ENCODE measurements around the gene EXT2.

The EXT2 gene

DNA sequence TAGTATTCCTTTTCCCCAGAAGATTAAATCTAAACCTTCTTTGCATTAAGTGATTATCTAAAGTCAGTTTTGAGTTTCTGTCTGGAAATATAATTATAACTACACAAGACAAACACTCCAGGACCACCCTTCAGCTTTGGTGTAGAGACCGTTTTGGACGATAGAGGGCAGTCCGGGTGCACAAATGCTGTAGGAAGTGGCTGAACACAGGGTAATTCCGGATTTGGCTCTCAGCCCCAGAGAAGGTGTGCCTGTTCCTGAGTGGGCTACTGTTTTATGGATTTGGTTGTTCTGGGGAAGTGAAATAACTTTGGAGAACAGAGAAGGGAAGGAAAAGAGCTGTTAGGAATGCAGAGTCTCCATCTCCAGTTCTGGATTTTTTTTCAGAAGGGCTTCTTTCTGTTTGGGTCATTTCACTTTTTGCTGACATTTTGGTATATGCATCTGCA lies 14.8 kb downstream of the EXT2 start:
- H3K4me3 ChIP-seq (ENCODE audit: low read depth, low read length), result no peak overlapping the region
- no peaks in the 10 kb centered on the region for H3K27me3 ChIP-seq (ENCODE audit: insufficient read depth, low read length)
- H3K36me3 ChIP-seq (ENCODE audit: insufficient read depth, low read length), result no peaks in the 10 kb centered on the region
- no peak overlapping the region for H2AFZ ChIP-seq (ENCODE audit: low read length, unreplicated experiment)
- no peak overlapping the region for H3K27ac ChIP-seq (ENCODE audit: low read depth, low read length)
- H3K79me2 ChIP-seq (ENCODE audit: control insufficient read depth, insufficient read depth, low read length, unreplicated experiment), result no peaks in the 10 kb centered on the region
- no peaks in the 10 kb centered on the region for H3K4me1 ChIP-seq (ENCODE audit: control insufficient read depth, insufficient read depth, low read length, unreplicated experiment)

GRCh38 chr11:44112091-44112821 lies 16.8 kb downstream of the EXT2 start:
- no peaks in the 10 kb centered on the region for H3K27me3 ChIP-seq (ENCODE audit: insufficient read depth, low read length)
- no peak overlapping the region for H2AFZ ChIP-seq (ENCODE audit: low read length, unreplicated experiment)
- no peaks in the 10 kb centered on the region for H3K4me1 ChIP-seq (ENCODE audit: control insufficient read depth, insufficient read depth, low read length, unreplicated experiment)
- H3K4me3 ChIP-seq (ENCODE audit: low read depth, low read length), result no peak overlapping the region
- H3K79me2 ChIP-seq (ENCODE audit: control insufficient read depth, insufficient read depth, low read length, unreplicated experiment), result no peaks in the 10 kb centered on the region
- H3K27ac ChIP-seq (ENCODE audit: low read depth, low read length), result no peak overlapping the region
- no peaks in the 10 kb centered on the region for H3K36me3 ChIP-seq (ENCODE audit: insufficient read depth, low read length)

GRCh38 chr11:44113018-44113417 lies 17.5 kb downstream of the EXT2 start:
- no peaks in the 10 kb centered on the region for H3K27me3 ChIP-seq (ENCODE audit: insufficient read depth, low read length)

DNA sequence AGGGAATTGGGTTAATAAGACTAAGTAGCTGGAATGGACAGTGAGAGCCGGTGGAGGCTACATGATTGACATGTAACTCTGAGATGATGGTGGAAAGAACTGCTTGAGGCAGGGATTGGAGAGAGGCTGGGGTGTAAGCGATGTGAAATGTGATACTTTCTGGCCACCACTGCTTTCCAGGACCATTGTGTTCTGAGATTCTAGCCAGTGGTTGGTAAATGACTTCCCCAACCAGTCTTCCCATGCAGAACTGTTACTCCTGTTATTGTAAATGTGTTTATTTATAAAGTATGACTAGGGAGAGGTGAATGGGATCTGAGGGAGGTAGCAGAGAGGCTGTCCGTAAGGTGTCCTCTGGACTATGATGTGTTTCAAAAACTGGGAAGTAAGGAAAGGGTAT lies 18.1 kb downstream of the EXT2 start:
- no peak overlapping the region for H3K27ac ChIP-seq (ENCODE audit: low read depth, low read length)
- H3K36me3 ChIP-seq (ENCODE audit: insufficient read depth, low read length), result no peaks in the 10 kb centered on the region
- no peaks in the 10 kb centered on the region for H3K4me1 ChIP-seq (ENCODE audit: control insufficient read depth, insufficient read depth, low read length, unreplicated experiment)
- H3K79me2 ChIP-seq (ENCODE audit: control insufficient read depth, insufficient read depth, low read length, unreplicated experiment), result no peaks in the 10 kb centered on the region
- H3K27me3 ChIP-seq (ENCODE audit: insufficient read depth, low read length), result no peaks in the 10 kb centered on the region
- no peak overlapping the region for H3K4me3 ChIP-seq (ENCODE audit: low read depth, low read length)
- no peak overlapping the region for H2AFZ ChIP-seq (ENCODE audit: low read length, unreplicated experiment)

More at GRCh38 chr11:44113018-44113417, 17.5 kb downstream of the EXT2 start:
- Histone ChIP-seq H3K79me2 (ENCODE audit: control insufficient read depth, insufficient read depth, low read length, unreplicated experiment) (no peaks in the 10 kb centered on the region), H3K27ac (ENCODE audit: low read depth, low read length) (no peak overlapping the region), H3K4me3 (ENCODE audit: low read depth, low read length) (no peak overlapping the region), H2AFZ (ENCODE audit: low read length, unreplicated experiment) (no peak overlapping the region), H3K4me1 (ENCODE audit: control insufficient read depth, insufficient read depth, low read length, unreplicated experiment) (no peaks in the 10 kb centered on the region), H3K36me3 (ENCODE audit: insufficient read depth, low read length) (no peaks in the 10 kb centered on the region)

DNA sequence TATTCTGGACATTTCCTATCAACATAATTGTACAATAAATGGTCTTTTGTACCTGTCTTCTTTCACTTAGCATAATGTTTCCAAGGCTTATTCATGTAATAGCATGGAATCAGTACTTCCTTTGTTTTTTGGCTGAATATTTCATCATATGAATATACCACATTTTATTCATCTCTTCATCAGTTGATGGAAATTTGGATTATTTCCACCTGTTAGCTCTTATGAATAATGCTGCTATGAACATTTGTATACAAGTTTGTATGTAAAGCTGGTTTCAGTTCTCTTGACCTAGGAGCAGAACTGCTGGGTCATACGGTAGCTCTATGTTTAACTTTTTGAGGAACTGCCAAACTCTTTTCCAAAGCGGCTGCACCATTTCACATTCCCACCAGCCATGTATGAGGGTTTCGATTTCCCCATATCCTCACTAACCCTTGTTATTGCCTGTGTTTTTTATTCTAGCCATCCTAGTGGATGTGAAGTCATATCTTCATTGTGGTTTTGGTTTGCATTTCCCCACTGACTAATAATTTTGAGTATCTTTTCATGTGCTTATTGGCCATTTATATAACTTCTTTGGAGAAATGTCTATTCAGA lies 20.9 kb downstream of the EXT2 start:
- no peak overlapping the region for H2AFZ ChIP-seq (ENCODE audit: low read length, unreplicated experiment)
- H3K79me2 ChIP-seq (ENCODE audit: control insufficient read depth, insufficient read depth, low read length, unreplicated experiment), result no peaks in the 10 kb centered on the region
- H3K27ac ChIP-seq (ENCODE audit: low read depth, low read length), result no peak overlapping the region
- H3K4me3 ChIP-seq (ENCODE audit: low read depth, low read length), result no peak overlapping the region
- H3K4me1 ChIP-seq (ENCODE audit: control insufficient read depth, insufficient read depth, low read length, unreplicated experiment), result peaks cover 2% of the 10 kb centered on the region
- no peaks in the 10 kb centered on the region for H3K27me3 ChIP-seq (ENCODE audit: insufficient read depth, low read length)
- no peaks in the 10 kb centered on the region for H3K36me3 ChIP-seq (ENCODE audit: insufficient read depth, low read length)

DNA sequence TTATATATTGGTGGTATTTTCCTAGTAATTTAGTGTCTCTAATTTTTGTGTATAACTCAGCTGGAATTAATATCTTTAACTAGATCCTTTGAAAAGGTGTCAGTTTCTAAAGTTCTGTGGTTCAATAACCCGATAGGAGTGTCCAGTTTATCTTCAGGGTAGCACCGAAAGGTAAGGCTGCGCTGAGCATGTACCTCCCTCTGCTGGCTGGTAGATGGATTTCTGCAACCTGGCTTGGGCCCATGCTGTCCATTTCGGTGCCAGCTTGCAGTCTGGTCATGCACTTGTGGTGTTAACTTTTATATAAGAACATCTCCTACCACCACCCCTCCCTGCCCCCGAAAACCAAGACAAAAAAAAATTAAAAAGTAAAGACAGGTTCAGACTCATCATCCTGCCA lies 24.7 kb downstream of the EXT2 start:
- Histone ChIP-seq H3K27ac (ENCODE audit: low read depth, low read length) (no peak overlapping the region), H3K4me3 (ENCODE audit: low read depth, low read length) (no peak overlapping the region), H3K4me1 (ENCODE audit: control insufficient read depth, insufficient read depth, low read length, unreplicated experiment) (peaks cover 2% of the 10 kb centered on the region), H3K27me3 (ENCODE audit: insufficient read depth, low read length) (no peaks in the 10 kb centered on the region), H2AFZ (ENCODE audit: low read length, unreplicated experiment) (no peak overlapping the region), H3K79me2 (ENCODE audit: control insufficient read depth, insufficient read depth, low read length, unreplicated experiment) (no peaks in the 10 kb centered on the region), H3K36me3 (ENCODE audit: insufficient read depth, low read length) (peaks cover 6% of the 10 kb centered on the region; the same call in 1 of the 2 replicates)

- Histone ChIP-seq H2AFZ (ENCODE audit: low read length, unreplicated experiment) (no peak overlapping the region), H3K79me2 (ENCODE audit: control insufficient read depth, insufficient read depth, low read length, unreplicated experiment) (no peaks in the 10 kb centered on the region), H3K4me3 (ENCODE audit: low read depth, low read length) (no peak overlapping the region), H3K4me1 (ENCODE audit: control insufficient read depth, insufficient read depth, low read length, unreplicated experiment) (no peaks in the 10 kb centered on the region), H3K27ac (ENCODE audit: low read depth, low read length) (no peak overlapping the region), H3K36me3 (ENCODE audit: insufficient read depth, low read length) (peaks cover 12% of the 10 kb centered on the region; the same call in 1 of the 2 replicates), H3K27me3 (ENCODE audit: insufficient read depth, low read length) (no peaks in the 10 kb centered on the region)
Measured at GRCh38 chr11:44125598-44125997, 30.1 kb downstream of the EXT2 start.

DNA sequence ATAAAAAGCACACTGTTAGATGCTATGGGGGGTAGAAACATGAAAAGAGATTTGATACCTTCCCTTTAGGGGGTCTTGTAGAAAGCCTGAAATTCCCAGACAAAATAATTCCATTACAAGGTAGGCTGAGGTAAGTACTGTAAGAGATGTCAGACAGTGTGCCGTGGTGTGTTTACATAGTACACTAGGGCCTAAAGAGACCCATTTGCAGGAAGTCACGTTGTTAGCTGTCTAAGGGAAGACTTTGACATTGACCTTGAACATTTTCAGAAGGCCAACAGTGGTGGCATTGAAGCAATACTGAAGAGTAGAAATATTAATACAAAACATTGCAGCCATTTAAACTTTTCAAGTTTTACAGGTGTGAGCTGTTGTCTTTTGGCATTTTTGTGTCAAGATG lies 30.8 kb downstream of the EXT2 start:
- Histone ChIP-seq H3K27ac (ENCODE audit: low read depth, low read length) (no peak overlapping the region), H2AFZ (ENCODE audit: low read length, unreplicated experiment) (no peak overlapping the region), H3K4me3 (ENCODE audit: low read depth, low read length) (no peak overlapping the region), H3K4me1 (ENCODE audit: control insufficient read depth, insufficient read depth, low read length, unreplicated experiment) (no peaks in the 10 kb centered on the region), H3K36me3 (ENCODE audit: insufficient read depth, low read length) (peaks cover 13% of the 10 kb centered on the region; the same call in 1 of the 2 replicates), H3K79me2 (ENCODE audit: control insufficient read depth, insufficient read depth, low read length, unreplicated experiment) (no peaks in the 10 kb centered on the region), H3K27me3 (ENCODE audit: insufficient read depth, low read length) (no peaks in the 10 kb centered on the region)

DNA sequence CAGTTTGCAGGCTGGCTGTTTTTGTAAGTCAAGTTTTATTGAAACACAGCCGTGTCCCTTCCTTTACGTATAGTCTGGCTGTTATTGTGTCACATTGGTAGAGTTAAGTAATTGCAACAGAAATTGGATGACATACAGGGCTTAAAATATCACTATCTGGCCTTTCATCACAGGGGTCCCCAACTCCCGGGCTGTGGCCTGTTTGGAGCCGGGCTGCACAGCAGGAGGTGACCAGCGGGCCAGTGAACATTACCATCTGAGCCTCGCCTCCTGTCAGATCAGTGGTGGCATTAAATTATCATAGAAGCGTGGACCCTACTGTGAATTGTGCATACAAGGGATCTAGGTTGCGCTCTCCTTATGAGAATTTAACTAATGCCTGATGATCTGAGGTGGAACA lies 31.7 kb downstream of the EXT2 start:
- H3K4me1 ChIP-seq (ENCODE audit: control insufficient read depth, insufficient read depth, low read length, unreplicated experiment), result no peaks in the 10 kb centered on the region
- H3K27ac ChIP-seq (ENCODE audit: low read depth, low read length), result no peak overlapping the region
- H3K27me3 ChIP-seq (ENCODE audit: insufficient read depth, low read length), result no peaks in the 10 kb centered on the region
- no peaks in the 10 kb centered on the region for H3K79me2 ChIP-seq (ENCODE audit: control insufficient read depth, insufficient read depth, low read length, unreplicated experiment)
- H3K36me3 ChIP-seq (ENCODE audit: insufficient read depth, low read length), result peaks cover 15% of the 10 kb centered on the region; the same call in 1 of the 2 replicates
- no peak overlapping the region for H3K4me3 ChIP-seq (ENCODE audit: low read depth, low read length)
- H2AFZ ChIP-seq (ENCODE audit: low read length, unreplicated experiment), result no peak overlapping the region

DNA sequence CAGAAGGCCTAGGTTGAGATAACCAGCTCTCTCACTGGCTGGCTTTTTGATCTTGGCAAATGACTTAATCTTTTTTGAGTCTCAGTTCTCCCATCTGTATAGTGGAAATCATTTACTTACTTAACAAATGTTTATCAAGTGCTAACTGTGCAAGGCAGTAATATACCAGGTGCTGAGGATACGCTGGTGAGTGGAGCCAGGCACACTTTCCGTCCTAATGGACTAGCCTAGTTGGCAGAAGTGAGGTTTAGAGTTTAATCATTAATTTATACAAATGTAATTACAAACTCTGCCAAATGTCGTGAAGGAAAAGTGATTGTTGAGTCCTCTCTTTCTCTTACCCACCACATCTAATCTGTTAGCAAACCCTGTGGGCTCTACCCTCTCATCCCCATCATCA lies 33.3 kb downstream of the EXT2 start:
- Histone ChIP-seq H3K36me3 (ENCODE audit: insufficient read depth, low read length) (peaks cover 15% of the 10 kb centered on the region; the same call in 1 of the 2 replicates), H2AFZ (ENCODE audit: low read length, unreplicated experiment) (no peak overlapping the region), H3K27ac (ENCODE audit: low read depth, low read length) (no peak overlapping the region), H3K4me3 (ENCODE audit: low read depth, low read length) (no peak overlapping the region), H3K79me2 (ENCODE audit: control insufficient read depth, insufficient read depth, low read length, unreplicated experiment) (no peaks in the 10 kb centered on the region), H3K4me1 (ENCODE audit: control insufficient read depth, insufficient read depth, low read length, unreplicated experiment) (no peaks in the 10 kb centered on the region), H3K27me3 (ENCODE audit: insufficient read depth, low read length) (no peaks in the 10 kb centered on the region)

DNA sequence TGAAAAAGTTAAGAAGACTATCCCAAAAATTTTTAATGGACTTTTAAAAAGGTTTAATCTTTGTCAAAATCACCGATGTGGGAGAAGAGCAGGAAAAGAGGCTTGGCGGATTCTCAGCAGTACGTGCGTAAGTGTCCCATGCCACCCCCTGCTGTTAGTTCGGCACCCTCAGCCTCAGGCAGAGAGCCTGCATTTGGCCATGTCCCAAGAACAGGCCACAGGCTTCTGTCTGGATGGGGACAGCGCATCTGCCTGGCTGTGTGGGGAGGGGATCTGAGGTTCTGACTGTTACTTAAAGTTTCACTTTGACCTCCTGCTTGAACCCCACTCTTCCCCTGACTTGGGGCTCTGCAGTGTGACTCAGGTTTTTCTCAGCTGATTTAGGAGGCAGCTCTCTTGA lies 35.3 kb downstream of the EXT2 start:
- no peak overlapping the region for H3K27ac ChIP-seq (ENCODE audit: low read depth, low read length)
- no peak overlapping the region for H2AFZ ChIP-seq (ENCODE audit: low read length, unreplicated experiment)
- no peaks in the 10 kb centered on the region for H3K27me3 ChIP-seq (ENCODE audit: insufficient read depth, low read length)
- peaks cover 7% of the 10 kb centered on the region; the same call in 1 of the 2 replicates for H3K36me3 ChIP-seq (ENCODE audit: insufficient read depth, low read length)
- H3K4me1 ChIP-seq (ENCODE audit: control insufficient read depth, insufficient read depth, low read length, unreplicated experiment), result no peaks in the 10 kb centered on the region
- no peaks in the 10 kb centered on the region for H3K79me2 ChIP-seq (ENCODE audit: control insufficient read depth, insufficient read depth, low read length, unreplicated experiment)
- H3K4me3 ChIP-seq (ENCODE audit: low read depth, low read length), result no peak overlapping the region

Measured in ACC112 (cell line).